CD4-positive, alpha-beta T cell treated with Interleukin-10 for 1 hour (primary cell): ENCODE data around the gene DOCK4.

ENCODE experiments used
- DNase-seq: peaks from one replicate; pipeline ENCODE4 v3.0.0-alpha.2; 2020

Gene DOCK4

GRCh38 chr7:111705807-111706206, 500.4 kb downstream of the DOCK4 start:
- DNase-seq = no peak

GRCh38 chr7:111697771-111698170, 508.4 kb downstream of the DOCK4 start:
- DNase-seq = no peak

DNA sequence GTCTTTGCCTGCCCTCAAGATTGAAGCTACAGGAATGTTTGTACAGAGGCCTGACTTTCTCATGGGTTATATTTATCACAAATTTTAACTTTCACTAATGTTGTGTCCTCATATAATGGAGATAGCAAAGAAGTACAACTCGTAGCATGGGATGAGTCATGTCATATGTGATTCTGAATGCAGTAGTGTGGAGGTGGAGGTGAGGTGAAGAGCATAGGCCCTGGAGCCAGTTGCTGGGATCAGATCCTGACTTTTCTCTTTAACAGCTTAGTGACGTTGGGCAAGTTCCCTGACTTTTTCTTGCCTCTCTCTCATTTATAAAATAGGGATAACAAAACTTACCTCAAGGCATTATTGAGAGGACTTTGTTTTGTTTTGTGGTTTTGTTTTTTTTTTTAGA, 511.8 kb downstream of the DOCK4 start:
- no peak for DNase-seq

DNA sequence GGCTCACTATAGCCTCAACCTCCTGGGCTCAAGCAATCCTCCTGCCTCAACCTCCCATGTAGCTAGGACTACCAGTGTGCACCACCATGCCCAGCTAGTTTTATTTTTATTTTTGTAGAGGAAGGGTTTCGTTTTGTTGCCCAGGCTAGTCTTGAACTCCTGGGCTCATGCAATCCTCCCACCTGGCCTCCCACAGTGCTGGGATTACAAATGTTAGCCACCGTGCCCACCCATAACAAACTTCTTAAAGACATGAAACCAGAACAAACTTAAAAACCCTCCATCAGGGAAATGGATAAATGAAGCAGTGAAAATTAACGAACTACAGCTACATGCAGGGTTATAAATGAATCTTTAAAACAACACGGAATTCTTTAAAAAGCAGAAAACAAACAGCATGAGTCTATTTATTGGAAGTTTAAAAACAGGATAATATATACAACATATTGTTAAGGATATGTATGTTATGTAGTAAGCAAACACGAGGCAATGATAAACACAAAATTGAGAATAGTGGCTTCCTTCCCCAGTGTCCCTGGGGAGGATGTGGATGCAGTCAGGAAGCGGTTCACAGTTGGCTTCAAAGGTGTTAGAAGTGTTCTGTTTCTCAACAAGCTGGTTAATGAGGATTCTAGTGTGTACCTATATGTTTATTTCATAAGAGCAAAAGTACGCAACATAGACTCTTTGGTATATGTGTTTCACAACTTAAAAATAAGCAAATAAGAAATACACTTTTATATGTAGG, 515.7 kb downstream of the DOCK4 start:
- DNase-seq = no peak

GRCh38 chr7:111685349-111685748, 520.9 kb downstream of the DOCK4 start:
- DNase-seq = no peak

- no peak for DNase-seq
These were observed 523.4 kb downstream of the DOCK4 start for GRCh38 chr7:111682588-111683340.

GRCh38 chr7:111681242-111681641, 525.0 kb downstream of the DOCK4 start:
- no peak for DNase-seq

DNA sequence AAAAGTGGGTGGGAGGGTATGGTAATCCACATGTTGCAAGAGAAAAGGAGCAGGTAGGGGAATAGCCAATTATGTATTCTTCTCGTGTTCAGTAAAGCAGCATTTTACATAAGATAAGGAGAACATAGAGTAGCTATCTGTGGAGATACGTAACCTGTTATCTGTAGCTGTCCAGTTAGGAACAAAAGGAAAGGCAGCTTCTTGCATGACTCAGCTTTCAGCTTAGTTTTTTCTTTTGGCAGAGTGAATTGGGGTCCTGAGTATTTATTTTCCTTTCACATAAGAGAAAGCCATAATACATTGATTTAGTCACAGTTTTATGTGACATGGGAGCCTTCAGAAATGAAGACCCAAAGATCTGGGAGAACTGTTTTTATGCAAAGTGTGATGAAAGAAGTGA, 527.2 kb downstream of the DOCK4 start:
- DNase-seq = no peak

DNA sequence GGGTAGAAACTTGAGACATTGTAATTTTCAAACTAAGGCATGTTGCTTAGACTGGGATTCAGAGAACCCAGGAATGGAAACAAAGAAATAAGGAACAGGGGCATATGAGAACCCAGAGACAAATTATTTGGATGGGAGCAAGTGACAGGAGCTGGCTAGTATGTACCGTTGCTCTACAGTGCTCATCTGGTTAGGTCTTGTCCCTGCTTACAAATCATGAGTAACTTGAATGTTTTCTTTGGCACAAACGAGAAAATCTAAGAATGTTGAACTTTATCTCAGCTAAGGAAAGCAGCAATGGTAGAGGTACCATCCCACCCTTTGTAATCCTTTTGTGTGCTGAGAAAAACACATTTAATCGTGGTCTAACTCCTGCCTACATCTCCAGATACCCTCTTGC, 527.9 kb downstream of the DOCK4 start:
- DNase-seq = no peak

- no peak for DNase-seq
These were observed 528.4 kb downstream of the DOCK4 start for GRCh38 chr7:111677848-111678247.

GRCh38 chr7:111676811-111677210, 529.4 kb downstream of the DOCK4 start:
- no peak for DNase-seq
